Measurements from ENCODE around the gene COMT. TPM values are rescaled to one million over a fixed set of nuclear protein-coding genes. Genes with fewer than 3 reads are reported as not detected.

COMT gene
- total RNA-seq, 1 experiment from 2014 or later, result 96.0 TPM

- intact Hi-C loops (cut with micrococcal nuclease; ENCODE audit: unreplicated experiment), result no loop called here
- Mint-ChIP-seq H3K27ac (ENCODE audit: unreplicated experiment) (no peak overlapping the region), H3K36me3 (ENCODE audit: insufficient read depth, unreplicated experiment) (no peaks in the 10 kb centered on the region), H3K27me3 (ENCODE audit: insufficient read depth, unreplicated experiment) (no peaks in the 10 kb centered on the region), H3K4me3 (ENCODE audit: unreplicated experiment) (no peak overlapping the region), H3K9me3 (ENCODE audit: unreplicated experiment) (peaks cover 12% of the 10 kb centered on the region), H3K4me1 (ENCODE audit: low read depth, unreplicated experiment) (no peaks in the 10 kb centered on the region)
- CTCF ChIA-PET, result no interaction called here
- Histone ChIP-seq H3K36me3 (ENCODE audit: control insufficient read depth, insufficient read depth, low read length) (no peaks in the 10 kb centered on the region), H3K9me3 (peaks cover 11% of the 10 kb centered on the region; the same call in 1 of the 2 replicates), H3K4me3 (ENCODE audit: low read depth, low read length) (no peak overlapping the region), H3K27me3 (replicated peaks; ENCODE audit: control insufficient read depth, insufficient read depth, low read length) (no peaks in the 10 kb centered on the region), H3K4me1 (no peaks in the 10 kb centered on the region)
- TF ChIP-seq CTCF (IDR thresholded peaks at IDR 0.05; ENCODE audit: insufficient read depth in 1 of 2, low read depth in 1 of 2, low read length in 1 of 2, severe bottlenecking in 1 of 2, unreplicated experiment in 1 of 2), result no peak
- POLR2A ChIA-PET, result no interaction called here
- DNase-seq, result no peak
- no TSS peak for BruUV-seq (replicated peaks)
Measured at GRCh38 chr22:19998991-19999820, 57.6 kb downstream of the COMT start.

- H3K9me3 Mint-ChIP-seq (ENCODE audit: unreplicated experiment), result peaks cover 18% of the 10 kb centered on the region
- H3K27ac Mint-ChIP-seq (ENCODE audit: unreplicated experiment), result no peak overlapping the region
- ChIA-PET CTCF (no interaction called here), POLR2A (no interaction called here)
- Histone ChIP-seq H3K9me3 (peaks cover 19% of the 10 kb centered on the region), H3K36me3 (ENCODE audit: control insufficient read depth, insufficient read depth, low read length) (no peaks in the 10 kb centered on the region), H3K27me3 (replicated peaks; ENCODE audit: control insufficient read depth, insufficient read depth, low read length) (no peaks in the 10 kb centered on the region), H3K4me1 (no peaks in the 10 kb centered on the region), H3K4me3 (ENCODE audit: low read depth, low read length) (no peak overlapping the region)
- BruUV-seq (replicated peaks), result no TSS peak
- no peak for TF ChIP-seq CTCF (IDR thresholded peaks at IDR 0.05; ENCODE audit: insufficient read depth in 1 of 2, low read depth in 1 of 2, low read length in 1 of 2, severe bottlenecking in 1 of 2, unreplicated experiment in 1 of 2)
- intact Hi-C loops (cut with micrococcal nuclease; ENCODE audit: unreplicated experiment), result no loop called here
- H3K4me1 Mint-ChIP-seq (ENCODE audit: low read depth, unreplicated experiment), result no peaks in the 10 kb centered on the region
- no peak overlapping the region for H3K4me3 Mint-ChIP-seq (ENCODE audit: unreplicated experiment)
- DNase-seq, result no peak
- H3K36me3 Mint-ChIP-seq (ENCODE audit: insufficient read depth, unreplicated experiment), result no peaks in the 10 kb centered on the region
- H3K27me3 Mint-ChIP-seq (ENCODE audit: insufficient read depth, unreplicated experiment), result no peaks in the 10 kb centered on the region
Measured at GRCh38 chr22:20000246-20001081, 58.9 kb downstream of the COMT start.

- no peaks in the 10 kb centered on the region for H3K27me3 Mint-ChIP-seq (ENCODE audit: insufficient read depth, unreplicated experiment)
- Histone ChIP-seq H3K9me3 (peaks cover 19% of the 10 kb centered on the region), H3K27me3 (replicated peaks; ENCODE audit: control insufficient read depth, insufficient read depth, low read length) (no peaks in the 10 kb centered on the region), H3K4me1 (no peaks in the 10 kb centered on the region), H3K4me3 (ENCODE audit: low read depth, low read length) (no peak overlapping the region), H3K36me3 (ENCODE audit: control insufficient read depth, insufficient read depth, low read length) (no peaks in the 10 kb centered on the region)
- H3K27ac Mint-ChIP-seq (ENCODE audit: unreplicated experiment), result no peak overlapping the region
- ChIA-PET POLR2A (no interaction called here), CTCF (no interaction called here)
- no peak overlapping the region for H3K4me3 Mint-ChIP-seq (ENCODE audit: unreplicated experiment)
- peaks cover 18% of the 10 kb centered on the region for H3K9me3 Mint-ChIP-seq (ENCODE audit: unreplicated experiment)
- no peaks in the 10 kb centered on the region for H3K36me3 Mint-ChIP-seq (ENCODE audit: insufficient read depth, unreplicated experiment)
- intact Hi-C loops (cut with micrococcal nuclease; ENCODE audit: unreplicated experiment), result no loop called here
- no peak for TF ChIP-seq CTCF (IDR thresholded peaks at IDR 0.05; ENCODE audit: insufficient read depth in 1 of 2, low read depth in 1 of 2, low read length in 1 of 2, severe bottlenecking in 1 of 2, unreplicated experiment in 1 of 2)
- no peaks in the 10 kb centered on the region for H3K4me1 Mint-ChIP-seq (ENCODE audit: low read depth, unreplicated experiment)
- no peak for DNase-seq
- no TSS peak for BruUV-seq (replicated peaks)
Measured at GRCh38 chr22:20001082-20001638, 59.6 kb downstream of the COMT start.

Data from Caco-2 (cell line).